Measurements from ENCODE around the gene USP6NL. TPM values are rescaled to one million over a fixed set of nuclear protein-coding genes. Genes with fewer than 3 reads are reported as not detected.

USP6NL gene
- total and polyA plus RNA-seq, 2 of the 13 experiments (the other 11 are each of a cell fraction or from before 2014, with no cell fraction given) = 10.5 to 22.9 TPM

DNA sequence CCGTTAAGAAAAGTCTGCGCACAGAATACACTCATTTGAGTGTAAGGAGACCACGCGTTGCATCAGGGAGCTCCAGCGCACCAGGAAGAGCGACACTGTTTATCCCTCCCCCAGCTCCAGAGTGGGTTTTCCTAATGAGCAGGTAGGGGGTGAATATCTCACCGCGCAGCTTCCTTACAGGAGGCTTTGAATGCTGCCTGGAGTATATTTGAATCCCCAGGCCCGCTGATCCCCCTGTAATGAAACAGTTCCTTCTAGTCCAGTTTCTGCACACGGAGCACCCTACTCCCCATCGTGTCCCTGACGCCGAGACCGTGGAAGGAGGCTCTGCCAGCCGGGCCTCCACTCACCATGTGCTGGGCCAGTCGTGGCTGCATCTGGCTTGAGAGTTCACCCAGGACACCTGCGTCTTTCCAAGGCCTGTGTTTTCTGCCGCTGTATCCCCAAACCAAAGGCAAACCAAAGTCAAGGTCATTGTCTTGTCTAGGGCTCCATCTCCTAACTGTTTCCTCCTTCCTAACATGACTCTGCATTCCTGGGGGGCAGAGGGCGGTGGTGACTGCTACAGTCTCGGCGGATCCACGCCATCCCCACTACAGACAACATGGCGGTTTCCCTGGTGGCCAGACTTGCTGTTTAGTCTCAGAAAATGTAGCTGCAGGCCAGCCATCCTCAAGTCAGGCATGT is 167.8 kb downstream of the USP6NL start:
- Histone ChIP-seq H2AFZ (ENCODE audit: low read length) (no peak overlapping the region), H3K36me3 (replicated peaks in 1 of 2; ENCODE audit: control insufficient read depth in 1 of 2, insufficient read depth in 2 of 2, low read length in 2 of 2) (no peaks in the 10 kb centered on the region), H3K4me3 (replicated peaks in 1 of 3; ENCODE audit: insufficient read depth in 1 of 3, low read depth in 2 of 3, low read length in 3 of 3) (no peak overlapping the region), H3K4me1 (ENCODE audit: insufficient read depth, low read length) (no peaks in the 10 kb centered on the region), H3K9me3 (ENCODE audit: low read length) (no peaks in the 10 kb centered on the region), H3K4me2 (ENCODE audit: low read depth, low read length) (no peak overlapping the region), H3K27me3 (ENCODE audit: control insufficient read depth in 1 of 2, insufficient read depth in 2 of 2, low read length in 2 of 2) (peaks cover 2 to 67% of the 10 kb centered on the region in 2 experiments; a peak in 4 of 5 replicates), H3K27ac (ENCODE audit: extremely low read length, insufficient read depth, low read length) (no peak overlapping the region), H4K20me1 (ENCODE audit: insufficient read depth, low read length) (no peaks in the 10 kb centered on the region), H3K79me2 (ENCODE audit: insufficient read depth, low read length) (no peaks in the 10 kb centered on the region), H3K9ac (ENCODE audit: insufficient read depth, low read depth, low read length) (no peak overlapping the region)
- ATAC-seq (no peak), DNase-seq (ENCODE audit: low spot score) (no peak), FAIRE-seq (no peak)
- intact Hi-C loops (cut with micrococcal nuclease; ENCODE audit: unreplicated experiment) (no loop called here), in situ Hi-C loops (cut with HindIII; ENCODE audit: extremely low pct_ligation_motif_present, low pct_unique_long_range_greater_than_20kb) (no loop called here)
- POLR2A ChIA-PET = no interaction called here
- 80% methylated on average over 8 of the region's 23 CpGs for WGBS (ENCODE audit: low lambda C conversion rate)
- CTCF ChIA-PET (ENCODE audit: low intra/inter-chr PET ratio, low total read pairs) = no interaction called here
- TF ChIP-seq NFIB (CRISPR knock-in tag; IDR thresholded peaks at IDR 0.05; ENCODE audit: borderline replicate concordance) = no peak
- no peak for TF ChIP-seq EEA1 (CRISPR knock-in tag; IDR thresholded peaks at IDR 0.05; ENCODE audit: borderline replicate concordance)
- TF ChIP-seq, protein P1, sequence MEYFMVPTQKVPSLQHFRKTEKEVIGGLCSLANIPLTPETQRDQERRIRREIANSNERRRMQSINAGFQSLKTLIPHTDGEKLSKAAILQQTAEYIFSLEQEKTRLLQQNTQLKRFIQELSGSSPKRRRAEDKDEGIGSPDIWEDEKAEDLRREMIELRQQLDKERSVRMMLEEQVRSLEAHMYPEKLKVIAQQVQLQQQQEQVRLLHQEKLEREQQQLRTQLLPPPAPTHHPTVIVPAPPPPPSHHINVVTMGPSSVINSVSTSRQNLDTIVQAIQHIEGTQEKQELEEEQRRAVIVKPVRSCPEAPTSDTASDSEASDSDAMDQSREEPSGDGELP (IDR thresholded peaks at IDR 0.05; ENCODE audit: borderline replicate concordance, low read depth) = no peak
- no TSS peak for BruUV-seq (replicated peaks)

DNA sequence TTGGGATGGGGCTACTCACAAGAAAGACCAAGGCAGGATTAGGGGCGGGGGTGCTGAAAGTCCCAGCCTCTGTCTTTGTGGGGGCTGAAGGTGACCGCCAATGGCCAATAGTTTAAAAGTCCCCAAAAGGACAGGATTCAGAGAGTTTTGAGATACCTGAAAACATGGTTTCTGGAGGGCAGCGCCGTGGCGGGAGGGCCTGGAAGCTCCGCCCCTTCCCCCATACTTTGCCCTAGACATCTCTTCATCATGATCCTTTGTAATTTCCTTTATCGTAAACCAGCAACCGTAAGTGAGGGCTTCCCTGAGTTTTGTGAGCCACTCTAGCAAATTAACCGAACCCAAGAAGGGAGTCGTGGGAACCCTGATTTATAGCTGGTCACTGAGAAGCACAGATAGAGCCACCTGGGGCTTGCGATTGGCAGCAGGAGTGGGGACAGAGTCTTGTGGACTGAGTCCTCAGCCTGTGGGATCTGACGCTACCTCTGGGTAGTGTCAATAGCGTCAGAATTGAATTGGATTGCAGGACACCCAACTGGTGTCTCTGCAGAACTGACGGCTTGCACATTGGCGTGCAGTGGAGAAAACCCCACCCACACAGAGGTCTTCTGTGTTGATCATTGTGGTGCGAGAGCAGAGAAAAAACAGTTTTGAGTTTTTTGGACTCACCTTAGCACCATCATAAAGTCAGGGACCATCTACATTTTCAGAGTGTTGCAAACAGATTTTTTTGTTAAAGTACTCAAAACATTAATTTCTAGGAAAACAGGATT is 169.3 kb downstream of the USP6NL start:
- in situ Hi-C loops (cut with HindIII; ENCODE audit: extremely low pct_ligation_motif_present, low pct_unique_long_range_greater_than_20kb) (no loop called here), intact Hi-C loops (cut with micrococcal nuclease; ENCODE audit: unreplicated experiment) (no loop called here)
- 55% methylated on average over 16 of the region's 16 CpGs for WGBS (ENCODE audit: low lambda C conversion rate)
- H3K36me3 ChIP-seq (replicated peaks in 1 of 2; ENCODE audit: control insufficient read depth in 1 of 2, insufficient read depth in 2 of 2, low read length in 2 of 2) = no peaks in the 10 kb centered on the region
- ATAC-seq (no peak), DNase-seq (ENCODE audit: low spot score) (no peak), FAIRE-seq (no peak)
- no peak overlapping the region for H3K27ac ChIP-seq (ENCODE audit: extremely low read length, insufficient read depth, low read length)
- no peak overlapping the region for H3K9ac ChIP-seq (ENCODE audit: insufficient read depth, low read depth, low read length)
- H3K27me3 ChIP-seq (ENCODE audit: control insufficient read depth in 1 of 2, insufficient read depth in 2 of 2, low read length in 2 of 2) = peaks cover 0 to 64% of the 10 kb centered on the region in 2 experiments; a peak in 3 of 5 replicates
- no peaks in the 10 kb centered on the region for H3K79me2 ChIP-seq (ENCODE audit: insufficient read depth, low read length)
- no TSS peak for BruUV-seq (replicated peaks)
- no peaks in the 10 kb centered on the region for H3K9me3 ChIP-seq (ENCODE audit: low read length)
- H3K4me3 ChIP-seq (replicated peaks in 1 of 3; ENCODE audit: insufficient read depth in 1 of 3, low read depth in 2 of 3, low read length in 3 of 3) = no peak overlapping the region
- H3K4me1 ChIP-seq (ENCODE audit: insufficient read depth, low read length) = no peaks in the 10 kb centered on the region
- ChIA-PET POLR2A (no interaction called here), CTCF (ENCODE audit: low intra/inter-chr PET ratio, low total read pairs) (no interaction called here)
- no peak overlapping the region for H2AFZ ChIP-seq (ENCODE audit: low read length)
- no peak overlapping the region for H3K4me2 ChIP-seq (ENCODE audit: low read depth, low read length)
- no peaks in the 10 kb centered on the region for H4K20me1 ChIP-seq (ENCODE audit: insufficient read depth, low read length)
- TF ChIP-seq, protein P2, sequence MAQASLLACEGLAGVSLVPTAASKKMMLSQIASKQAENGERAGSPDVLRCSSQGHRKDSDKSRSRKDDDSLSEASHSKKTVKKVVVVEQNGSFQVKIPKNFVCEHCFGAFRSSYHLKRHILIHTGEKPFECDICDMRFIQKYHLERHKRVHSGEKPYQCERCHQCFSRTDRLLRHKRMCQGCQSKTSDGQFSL (CRISPR knock-in tag; IDR thresholded peaks at IDR 0.05) = no peak
- TF ChIP-seq BCL6 (CRISPR knock-in tag; IDR thresholded peaks at IDR 0.05) = no peak
- no peak for TF ChIP-seq ATM (IDR thresholded peaks at IDR 0.05; ENCODE audit: borderline replicate concordance)
- no peak for TF ChIP-seq WIZ (CRISPR knock-in tag; IDR thresholded peaks at IDR 0.05)
- TF ChIP-seq, protein P3, sequence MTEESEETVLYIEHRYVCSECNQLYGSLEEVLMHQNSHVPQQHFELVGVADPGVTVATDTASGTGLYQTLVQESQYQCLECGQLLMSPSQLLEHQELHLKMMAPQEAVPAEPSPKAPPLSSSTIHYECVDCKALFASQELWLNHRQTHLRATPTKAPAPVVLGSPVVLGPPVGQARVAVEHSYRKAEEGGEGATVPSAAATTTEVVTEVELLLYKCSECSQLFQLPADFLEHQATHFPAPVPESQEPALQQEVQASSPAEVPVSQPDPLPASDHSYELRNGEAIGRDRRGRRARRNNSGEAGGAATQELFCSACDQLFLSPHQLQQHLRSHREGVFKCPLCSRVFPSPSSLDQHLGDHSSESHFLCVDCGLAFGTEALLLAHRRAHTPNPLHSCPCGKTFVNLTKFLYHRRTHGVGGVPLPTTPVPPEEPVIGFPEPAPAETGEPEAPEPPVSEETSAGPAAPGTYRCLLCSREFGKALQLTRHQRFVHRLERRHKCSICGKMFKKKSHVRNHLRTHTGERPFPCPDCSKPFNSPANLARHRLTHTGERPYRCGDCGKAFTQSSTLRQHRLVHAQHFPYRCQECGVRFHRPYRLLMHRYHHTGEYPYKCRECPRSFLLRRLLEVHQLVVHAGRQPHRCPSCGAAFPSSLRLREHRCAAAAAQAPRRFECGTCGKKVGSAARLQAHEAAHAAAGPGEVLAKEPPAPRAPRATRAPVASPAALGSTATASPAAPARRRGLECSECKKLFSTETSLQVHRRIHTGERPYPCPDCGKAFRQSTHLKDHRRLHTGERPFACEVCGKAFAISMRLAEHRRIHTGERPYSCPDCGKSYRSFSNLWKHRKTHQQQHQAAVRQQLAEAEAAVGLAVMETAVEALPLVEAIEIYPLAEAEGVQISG (CRISPR knock-in tag; IDR thresholded peaks at IDR 0.05) = no peak
- TF ChIP-seq, protein P4, sequence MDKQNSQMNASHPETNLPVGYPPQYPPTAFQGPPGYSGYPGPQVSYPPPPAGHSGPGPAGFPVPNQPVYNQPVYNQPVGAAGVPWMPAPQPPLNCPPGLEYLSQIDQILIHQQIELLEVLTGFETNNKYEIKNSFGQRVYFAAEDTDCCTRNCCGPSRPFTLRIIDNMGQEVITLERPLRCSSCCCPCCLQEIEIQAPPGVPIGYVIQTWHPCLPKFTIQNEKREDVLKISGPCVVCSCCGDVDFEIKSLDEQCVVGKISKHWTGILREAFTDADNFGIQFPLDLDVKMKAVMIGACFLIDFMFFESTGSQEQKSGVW (CRISPR knock-in tag; IDR thresholded peaks at IDR 0.05; ENCODE audit: borderline replicate concordance) = no peak
- no peak for TF ChIP-seq ZFP36L2 (CRISPR knock-in tag; IDR thresholded peaks at IDR 0.05)
- no peak for TF ChIP-seq HOXD1 (CRISPR knock-in tag; IDR thresholded peaks at IDR 0.05)
- TF ChIP-seq ZNF354B (CRISPR knock-in tag; IDR thresholded peaks at IDR 0.05) = no peak

All from HepG2 (cell line).